ENCODE measurements around the gene PNPLA1. TPM values are rescaled to one million over a fixed set of nuclear protein-coding genes. Genes with fewer than 3 reads are reported as not detected.

The PNPLA1 gene
- total RNA-seq, 1 experiment from 2014 or later = not detected

- TF ChIP-seq ATF3 (CRISPR knock-in tag; conservative IDR thresholded peaks at IDR 0.05) (no peak), NFYB (CRISPR knock-in tag; conservative IDR thresholded peaks at IDR 0.05; ENCODE audit: low read depth) (no peak), ZBTB43 (CRISPR knock-in tag; IDR thresholded peaks at IDR 0.05) (no peak)
Observed at GRCh38 chr6:36283608-36284007, 13.7 kb downstream of the PNPLA1 start (continued).

GRCh38 chr6:36284359-36284758 lies 14.5 kb downstream of the PNPLA1 start:
- no peak overlapping the region for H3K27ac Mint-ChIP-seq
- no peaks in the 10 kb centered on the region for H3K36me3 Mint-ChIP-seq
- CTCF ChIA-PET = no interaction called here
- H3K4me3 Mint-ChIP-seq = no peak overlapping the region
- TF ChIP-seq NFE2L1 (CRISPR knock-in tag; IDR thresholded peaks at IDR 0.05) (no peak), ZNF423 (CRISPR knock-in tag; IDR thresholded peaks at IDR 0.05) (no peak), ERG (CRISPR knock-in tag; IDR thresholded peaks at IDR 0.05) (no peak), NR1H2 (CRISPR knock-in tag; IDR thresholded peaks at IDR 0.05) (no peak), MXD4 (CRISPR knock-in tag; IDR thresholded peaks at IDR 0.05; ENCODE audit: borderline replicate concordance) (no peak), CTCF (IDR thresholded peaks at IDR 0.05) (no peak), GTF2I (CRISPR knock-in tag; conservative IDR thresholded peaks at IDR 0.05) (no peak), ZNF121 (CRISPR knock-in tag; IDR thresholded peaks at IDR 0.05) (no peak), ZBTB43 (CRISPR knock-in tag; IDR thresholded peaks at IDR 0.05) (no peak), SMAD4 (CRISPR knock-in tag; IDR thresholded peaks at IDR 0.05) (no peak), IRF2 (CRISPR knock-in tag; IDR thresholded peaks at IDR 0.05; ENCODE audit: borderline replicate concordance, low read depth) (no peak), FOXP1 (CRISPR knock-in tag; IDR thresholded peaks at IDR 0.05; ENCODE audit: borderline replicate concordance) (no peak), TCF7 (CRISPR knock-in tag; IDR thresholded peaks at IDR 0.05; ENCODE audit: low read depth) (no peak), USF2 (CRISPR knock-in tag; IDR thresholded peaks at IDR 0.05) (no peak), ZNF532 (CRISPR knock-in tag; IDR thresholded peaks at IDR 0.05; ENCODE audit: borderline replicate concordance) (no peak), ZMAT4 (CRISPR knock-in tag; IDR thresholded peaks at IDR 0.05) (no peak), ZNF671 (CRISPR knock-in tag; IDR thresholded peaks at IDR 0.05) (no peak), ZNF232 (CRISPR knock-in tag; IDR thresholded peaks at IDR 0.05) (no peak), PRDM15 (CRISPR knock-in tag; IDR thresholded peaks at IDR 0.05) (no peak), ZNF416 (CRISPR knock-in tag; IDR thresholded peaks at IDR 0.05) (no peak)
- H3K4me1 Mint-ChIP-seq = peaks cover 2% of the 10 kb centered on the region; the same call in 1 of the 2 replicates
- peaks cover 20% of the 10 kb centered on the region for H3K27me3 Mint-ChIP-seq (ENCODE audit: low read depth)
- POLR2A ChIA-PET = no interaction called here
- no peaks in the 10 kb centered on the region for H3K9me3 Mint-ChIP-seq
- DNase-seq (ENCODE audit: low spot score) (no peak), ATAC-seq (no peak)

Measured in WTC11 (cell line).